SK-N-MC (cell line): Measurements from ENCODE around the gene CCL4.

ENCODE experiments used
- FOXP2 ChIP-seq: optimal IDR thresholded peaks from 2 replicates; pipeline ENCODE3; 2011; ENCODE audit warnings: mild to moderate bottlenecking, moderate library complexity; ENCODE audit not compliant: insufficient read depth; ENCODE audit errors: extremely low read length, control extremely low read depth
- POLR2AphosphoS5 ChIP-seq: IDR thresholded peaks from 2 replicates; pipeline ENCODE4 v1.6.1; 2012; ENCODE audit warnings: mild to moderate bottlenecking, low read depth, low read length, borderline replicate concordance

DNA sequence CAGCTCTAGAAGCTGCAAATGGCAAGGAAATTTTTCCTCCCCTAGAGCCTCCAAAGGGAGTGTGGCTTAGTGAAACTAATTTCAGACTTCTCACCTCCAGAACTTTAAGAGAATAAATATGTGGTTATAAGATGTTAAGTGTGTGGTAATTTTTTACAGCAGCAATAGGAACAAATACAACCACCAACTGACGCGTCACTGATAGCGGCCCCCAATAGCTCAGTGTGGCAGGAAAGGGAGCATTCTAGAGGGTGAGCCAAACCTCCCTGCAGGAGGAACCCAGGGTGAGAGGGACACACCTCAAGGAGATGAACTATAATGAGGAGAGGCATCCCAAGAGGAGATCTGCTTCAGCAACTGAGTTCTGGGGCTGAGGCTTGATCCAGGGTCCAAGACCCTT is 4.0 kb downstream of the CCL4 start:
- TF ChIP-seq POLR2AphosphoS5 (no peak), FOXP2 (no peak)
